DOHH2 (cell line): ENCODE data around the gene ATG4A.

Experiments used
- H3F3A ChIP-seq: fragments of 200-600 bp; sonication (generic), shearing (Covaris generic); 2 replicates; pipeline ENCODE4 v1.6.0; 2016; ENCODE audit warnings: antibody characterized with exemption, mild to moderate bottlenecking; ENCODE audit not compliant: control insufficient read depth, insufficient read depth
- H3K27ac ChIP-seq: fragments of 200-600 bp; sonication (generic); 2 replicates; pipeline ENCODE4 v1.5.1; 2014; ENCODE audit warnings: low read depth, mild to moderate bottlenecking, low read length, moderate library complexity
- H3K27me3 ChIP-seq: fragments of 200-600 bp; sonication (generic); 2 replicates; pipeline ENCODE4 v1.6.1; 2014; ENCODE audit warnings: mild to moderate bottlenecking, low read length, mixed read lengths; ENCODE audit not compliant: control insufficient read depth
- H3K36me3 ChIP-seq: fragments of 200-600 bp; sonication (generic); 2 replicates; pipeline ENCODE4 v1.6.1; 2014; ENCODE audit warnings: mild to moderate bottlenecking, low read length, moderate library complexity, mixed read lengths; ENCODE audit not compliant: control insufficient read depth
- H3K4me1 ChIP-seq: fragments of 200-600 bp; sonication (generic); 2 replicates; pipeline ENCODE4 v1.6.1; 2014; ENCODE audit warnings: mild to moderate bottlenecking, low read length, mixed read lengths; ENCODE audit not compliant: control insufficient read depth
- H3K4me2 ChIP-seq: fragments of 200-600 bp; sonication (generic); 2 replicates; pipeline ENCODE4 v1.6.0; 2014; ENCODE audit warnings: mild to moderate bottlenecking, low read length, moderate library complexity
- H3K4me3 ChIP-seq: fragments of 200-600 bp; sonication (generic); 2 replicates; pipeline ENCODE4 v1.5.1; 2014; ENCODE audit warnings: mild to moderate bottlenecking, low read length, mixed read lengths
- H3K79me2 ChIP-seq: fragments of 200-600 bp; sonication (generic); 2 replicates; pipeline ENCODE4 v1.6.1; 2014; ENCODE audit warnings: mild to moderate bottlenecking, low read length, mixed read lengths; ENCODE audit not compliant: control insufficient read depth
- H3K9me2 ChIP-seq: fragments of 200-600 bp; sonication (generic); replicated peaks from 2 replicates; pipeline ENCODE4 v1.6.1; 2014; ENCODE audit warnings: mild to moderate bottlenecking, low read length, mixed read lengths; ENCODE audit not compliant: control insufficient read depth
- H3K9me3 ChIP-seq: fragments of 200-600 bp; sonication (generic); 2 replicates; pipeline ENCODE4 v1.6.1; 2014; ENCODE audit warnings: antibody characterized with exemption, low read length, mixed read lengths; ENCODE audit not compliant: control insufficient read depth, insufficient read depth
- H4K20me1 ChIP-seq: fragments of 200-600 bp; sonication (generic); 2 replicates; pipeline ENCODE4 v1.6.0; 2014; ENCODE audit warnings: low read depth, mild to moderate bottlenecking, antibody characterized with exemption, low read length, moderate library complexity; ENCODE audit not compliant: control insufficient read depth, insufficient read depth
- EZH2phosphoT487 ChIP-seq: fragments of 200-600 bp; sonication (generic); IDR thresholded peaks from 2 replicates; pipeline ENCODE4 v1.6.1; 2017; ENCODE audit warnings: borderline replicate concordance, mild to moderate bottlenecking, antibody characterized with exemption, low read length, moderate library complexity, mixed read lengths
- TF ChIP-seq, protein P1 (sequence below): fragments of 200-600 bp; sonication (generic); IDR thresholded peaks from one replicate; pipeline ENCODE4 v1.5.1; 2014; ENCODE audit warnings: antibody characterized with exemption, mild to moderate bottlenecking, low read depth, low read length; ENCODE audit not compliant: poor library complexity, severe bottlenecking

ATG4A gene

DNA sequence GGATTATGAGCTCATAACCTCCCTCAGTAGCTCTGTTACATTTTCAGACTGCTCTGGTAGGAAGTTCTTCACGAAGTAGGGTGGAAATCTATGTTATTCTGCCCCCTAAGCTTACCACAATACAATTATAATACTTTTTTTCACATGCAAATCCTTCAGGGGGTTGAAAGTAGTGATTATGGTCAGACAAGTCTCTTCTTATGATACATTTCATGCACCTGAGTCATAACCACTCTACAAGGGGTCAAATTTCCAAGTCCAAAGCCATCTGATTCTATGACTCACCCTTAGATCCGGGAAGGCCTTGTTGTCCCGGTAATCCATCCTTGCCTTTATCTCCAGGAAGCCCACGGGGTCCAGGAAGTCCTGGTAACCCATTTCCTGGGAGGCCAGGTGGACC is 95.2 kb downstream of the ATG4A start:
- no peaks in the 10 kb centered on the region for H3K9me3 ChIP-seq
- no peaks in the 10 kb centered on the region for H3K79me2 ChIP-seq
- H3K4me1 ChIP-seq: no peaks in the 10 kb centered on the region
- no peaks in the 10 kb centered on the region for H3K27me3 ChIP-seq
- H4K20me1 ChIP-seq: no peaks in the 10 kb centered on the region
- no peaks in the 10 kb centered on the region for H3F3A ChIP-seq
- H3K27ac ChIP-seq: no peak overlapping the region
- TF ChIP-seq, protein P1, sequence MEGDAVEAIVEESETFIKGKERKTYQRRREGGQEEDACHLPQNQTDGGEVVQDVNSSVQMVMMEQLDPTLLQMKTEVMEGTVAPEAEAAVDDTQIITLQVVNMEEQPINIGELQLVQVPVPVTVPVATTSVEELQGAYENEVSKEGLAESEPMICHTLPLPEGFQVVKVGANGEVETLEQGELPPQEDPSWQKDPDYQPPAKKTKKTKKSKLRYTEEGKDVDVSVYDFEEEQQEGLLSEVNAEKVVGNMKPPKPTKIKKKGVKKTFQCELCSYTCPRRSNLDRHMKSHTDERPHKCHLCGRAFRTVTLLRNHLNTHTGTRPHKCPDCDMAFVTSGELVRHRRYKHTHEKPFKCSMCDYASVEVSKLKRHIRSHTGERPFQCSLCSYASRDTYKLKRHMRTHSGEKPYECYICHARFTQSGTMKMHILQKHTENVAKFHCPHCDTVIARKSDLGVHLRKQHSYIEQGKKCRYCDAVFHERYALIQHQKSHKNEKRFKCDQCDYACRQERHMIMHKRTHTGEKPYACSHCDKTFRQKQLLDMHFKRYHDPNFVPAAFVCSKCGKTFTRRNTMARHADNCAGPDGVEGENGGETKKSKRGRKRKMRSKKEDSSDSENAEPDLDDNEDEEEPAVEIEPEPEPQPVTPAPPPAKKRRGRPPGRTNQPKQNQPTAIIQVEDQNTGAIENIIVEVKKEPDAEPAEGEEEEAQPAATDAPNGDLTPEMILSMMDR: no peak
- TF ChIP-seq EZH2phosphoT487: no peak
- no peak overlapping the region for H3K4me2 ChIP-seq
- no peaks in the 10 kb centered on the region for H3K9me2 ChIP-seq
- no peak overlapping the region for H3K4me3 ChIP-seq
- no peaks in the 10 kb centered on the region for H3K36me3 ChIP-seq

DNA sequence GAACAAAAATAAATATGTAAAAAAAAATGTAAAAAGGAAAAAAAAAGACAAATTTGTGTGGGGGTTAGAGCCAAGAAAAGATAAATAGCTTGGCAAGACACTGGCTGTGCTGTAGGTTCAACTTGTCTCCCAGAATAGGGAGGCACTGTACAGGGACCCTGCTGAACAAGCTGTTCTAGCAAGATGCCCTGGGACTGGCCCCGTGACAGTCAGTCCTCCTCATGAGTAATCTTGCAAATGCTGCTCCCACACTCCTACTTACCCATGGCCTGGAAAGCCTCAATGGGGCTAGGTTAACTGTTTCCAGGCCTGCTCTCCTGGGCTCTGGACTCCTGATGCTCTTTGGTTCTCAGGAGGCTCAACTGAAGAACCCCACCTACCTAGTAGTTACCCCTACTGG is 106.8 kb downstream of the ATG4A start:
- H3F3A ChIP-seq: no peaks in the 10 kb centered on the region
- H3K27ac ChIP-seq: no peak overlapping the region
- H3K9me2 ChIP-seq: no peaks in the 10 kb centered on the region
- no peak overlapping the region for H3K4me2 ChIP-seq
- no peaks in the 10 kb centered on the region for H3K79me2 ChIP-seq
- no peaks in the 10 kb centered on the region for H4K20me1 ChIP-seq
- no peaks in the 10 kb centered on the region for H3K36me3 ChIP-seq
- no peaks in the 10 kb centered on the region for H3K4me1 ChIP-seq
- no peaks in the 10 kb centered on the region for H3K27me3 ChIP-seq
- H3K9me3 ChIP-seq: no peaks in the 10 kb centered on the region
- TF ChIP-seq, protein P1: no peak
- TF ChIP-seq EZH2phosphoT487: no peak
- no peak overlapping the region for H3K4me3 ChIP-seq

DNA sequence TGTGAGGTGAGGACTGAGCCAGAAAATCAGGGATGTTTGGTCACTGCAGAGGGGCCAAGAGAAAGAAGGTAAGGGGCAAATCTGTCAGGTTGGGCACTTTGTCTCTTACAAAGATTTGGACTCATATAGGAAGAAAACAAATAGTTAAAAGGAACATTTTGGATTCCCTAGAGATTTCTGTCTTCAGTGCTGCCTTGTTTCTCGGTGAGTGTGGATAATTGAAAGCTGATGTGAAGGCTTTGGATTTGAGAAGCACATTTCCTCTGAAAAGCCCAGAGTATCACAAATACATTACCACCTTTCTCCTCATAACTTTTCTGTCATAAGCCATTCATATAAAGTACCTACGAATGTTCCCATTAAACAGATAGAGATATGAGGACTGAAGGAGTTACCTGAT is 107.5 kb downstream of the ATG4A start:
- TF ChIP-seq EZH2phosphoT487: no peak
- TF ChIP-seq, protein P1: no peak
- H3K4me1 ChIP-seq: no peaks in the 10 kb centered on the region
- H3F3A ChIP-seq: no peaks in the 10 kb centered on the region
- no peak overlapping the region for H3K4me2 ChIP-seq
- no peak overlapping the region for H3K27ac ChIP-seq
- no peaks in the 10 kb centered on the region for H4K20me1 ChIP-seq
- H3K9me2 ChIP-seq: no peaks in the 10 kb centered on the region
- no peaks in the 10 kb centered on the region for H3K36me3 ChIP-seq
- no peaks in the 10 kb centered on the region for H3K27me3 ChIP-seq
- no peak overlapping the region for H3K4me3 ChIP-seq
- no peaks in the 10 kb centered on the region for H3K79me2 ChIP-seq
- no peaks in the 10 kb centered on the region for H3K9me3 ChIP-seq

DNA sequence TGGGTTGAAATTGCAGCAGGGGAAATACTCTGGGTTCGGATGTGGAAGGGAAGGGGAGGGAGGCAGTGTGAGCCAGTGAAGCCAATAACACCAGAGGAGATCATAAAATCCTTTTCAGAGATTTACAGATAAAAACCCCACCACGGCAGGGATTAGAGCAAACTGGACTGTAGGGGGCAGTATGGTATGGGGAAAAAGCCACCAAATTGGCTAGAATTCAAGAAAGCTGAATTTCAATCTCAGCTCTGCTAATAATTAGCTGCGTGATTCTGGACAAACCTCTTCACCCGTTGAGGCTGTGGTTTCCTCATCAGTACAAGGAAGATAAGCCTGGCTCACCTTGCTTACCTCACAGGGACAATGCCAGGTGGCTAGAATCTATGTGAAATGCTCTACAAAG is 108.1 kb downstream of the ATG4A start:
- TF ChIP-seq, protein P1: peak; percentile 71
- TF ChIP-seq EZH2phosphoT487: no peak

More for the DNA sequence above, 108.1 kb downstream of the ATG4A start:
- no peaks in the 10 kb centered on the region for H3K27me3 ChIP-seq
- H3K79me2 ChIP-seq: no peaks in the 10 kb centered on the region
- no peaks in the 10 kb centered on the region for H3F3A ChIP-seq
- H3K9me2 ChIP-seq: no peaks in the 10 kb centered on the region
- no peak overlapping the region for H3K27ac ChIP-seq
- H3K4me3 ChIP-seq: no peak overlapping the region
- H3K9me3 ChIP-seq: no peaks in the 10 kb centered on the region
- no peaks in the 10 kb centered on the region for H3K4me1 ChIP-seq
- no peaks in the 10 kb centered on the region for H4K20me1 ChIP-seq
- no peak overlapping the region for H3K4me2 ChIP-seq
- no peaks in the 10 kb centered on the region for H3K36me3 ChIP-seq
